Measurements from ENCODE around the gene ERG. TPM values are rescaled to one million over a fixed set of nuclear protein-coding genes. Genes with fewer than 3 reads are reported as not detected.

The ERG gene
- total and polyA plus RNA-seq, 2 donors (not counting 1 experiment from before 2014, with no cell fraction given): under 0.01 TPM; not detected in 1

DNA sequence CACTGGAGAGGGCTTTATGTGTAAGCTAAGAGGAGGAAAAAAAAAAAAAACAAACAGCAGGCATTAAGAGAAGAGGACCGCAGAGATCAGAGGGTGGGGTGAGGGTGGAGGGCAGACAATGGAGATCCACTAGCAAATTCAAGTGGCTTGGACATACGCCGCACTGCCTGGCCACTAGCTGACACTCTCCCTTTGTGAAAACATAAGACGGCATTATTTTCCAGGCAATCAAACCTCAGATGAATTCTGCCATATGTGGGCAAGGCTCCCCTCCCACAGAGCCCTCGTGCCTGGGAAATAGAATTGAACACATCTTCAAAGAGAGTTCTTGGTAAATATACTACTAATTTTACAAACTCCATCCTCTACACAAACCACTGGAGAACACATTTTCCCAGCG is 53.6 kb downstream of the ERG start:
- H3K79me2 ChIP-seq (ENCODE audit: control insufficient read depth, insufficient read depth, low read length): no peaks in the 10 kb centered on the region
- no peaks in the 10 kb centered on the region for H3K36me3 ChIP-seq (ENCODE audit: control insufficient read depth, insufficient read depth, low read length)
- H3K27me3 ChIP-seq (ENCODE audit: control insufficient read depth, insufficient read depth, low read length): no peaks in the 10 kb centered on the region
- no peak overlapping the region for H3K27ac ChIP-seq (ENCODE audit: insufficient read depth, low read length)
- DNase-seq (ENCODE audit: low read depth in 2 of 2): no peak
- H3K9me3 ChIP-seq (ENCODE audit: control insufficient read depth, insufficient read depth, low read depth, low read length): no peaks in the 10 kb centered on the region
- no peaks in the 10 kb centered on the region for H4K20me1 ChIP-seq (ENCODE audit: control insufficient read depth, extremely low read depth, insufficient read depth, low read length)
- H3K4me1 ChIP-seq (ENCODE audit: control insufficient read depth, extremely low read depth, insufficient read depth, low read length): no peaks in the 10 kb centered on the region
- no peak overlapping the region for H3K9ac ChIP-seq (ENCODE audit: insufficient read depth, low read length)
- no peak overlapping the region for H2AFZ ChIP-seq (ENCODE audit: low read length)
- TF ChIP-seq, protein P1, sequence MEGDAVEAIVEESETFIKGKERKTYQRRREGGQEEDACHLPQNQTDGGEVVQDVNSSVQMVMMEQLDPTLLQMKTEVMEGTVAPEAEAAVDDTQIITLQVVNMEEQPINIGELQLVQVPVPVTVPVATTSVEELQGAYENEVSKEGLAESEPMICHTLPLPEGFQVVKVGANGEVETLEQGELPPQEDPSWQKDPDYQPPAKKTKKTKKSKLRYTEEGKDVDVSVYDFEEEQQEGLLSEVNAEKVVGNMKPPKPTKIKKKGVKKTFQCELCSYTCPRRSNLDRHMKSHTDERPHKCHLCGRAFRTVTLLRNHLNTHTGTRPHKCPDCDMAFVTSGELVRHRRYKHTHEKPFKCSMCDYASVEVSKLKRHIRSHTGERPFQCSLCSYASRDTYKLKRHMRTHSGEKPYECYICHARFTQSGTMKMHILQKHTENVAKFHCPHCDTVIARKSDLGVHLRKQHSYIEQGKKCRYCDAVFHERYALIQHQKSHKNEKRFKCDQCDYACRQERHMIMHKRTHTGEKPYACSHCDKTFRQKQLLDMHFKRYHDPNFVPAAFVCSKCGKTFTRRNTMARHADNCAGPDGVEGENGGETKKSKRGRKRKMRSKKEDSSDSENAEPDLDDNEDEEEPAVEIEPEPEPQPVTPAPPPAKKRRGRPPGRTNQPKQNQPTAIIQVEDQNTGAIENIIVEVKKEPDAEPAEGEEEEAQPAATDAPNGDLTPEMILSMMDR (conservative IDR thresholded peaks at IDR 0.05 in 1 of 2, IDR thresholded peaks at IDR 0.05 in 1 of 2; ENCODE audit: low read depth in 1 of 2, low read length in 2 of 2): no peak
- TF ChIP-seq EZH2 (IDR thresholded peaks at IDR 0.05; ENCODE audit: low read length, missing control alignments): no peak
- H3K4me3 ChIP-seq (replicated peaks in 1 of 4; ENCODE audit: control extremely low read depth in 1 of 4, insufficient read depth in 1 of 4, low read depth in 3 of 4, low read length in 4 of 4): no peak overlapping the region
- H3K4me2 ChIP-seq (ENCODE audit: extremely low read depth, insufficient read depth, low read length): no peak overlapping the region

DNA sequence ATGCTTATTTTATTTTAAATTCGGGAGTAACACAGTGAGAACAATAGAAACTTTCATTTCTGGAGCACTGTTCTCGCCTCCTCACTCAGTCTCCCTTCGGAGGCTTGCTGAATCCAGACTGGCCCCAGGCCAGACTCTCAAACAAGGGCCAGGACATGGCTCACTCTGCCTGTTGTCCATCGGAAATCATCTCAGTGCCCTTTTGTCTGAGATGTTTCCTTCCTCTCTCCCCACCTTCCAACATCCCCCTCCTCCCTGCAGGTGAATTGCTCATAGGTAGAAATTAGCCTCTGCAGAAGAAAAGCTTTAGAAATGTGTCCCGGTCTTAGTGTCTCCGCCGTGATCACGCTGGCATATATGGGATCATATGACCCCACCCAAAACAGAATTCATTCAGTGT is 55.2 kb downstream of the ERG start:
- no peaks in the 10 kb centered on the region for H3K27me3 ChIP-seq (ENCODE audit: control insufficient read depth, insufficient read depth, low read length)
- no peak overlapping the region for H3K4me2 ChIP-seq (ENCODE audit: extremely low read depth, insufficient read depth, low read length)
- H3K4me1 ChIP-seq (ENCODE audit: control insufficient read depth, extremely low read depth, insufficient read depth, low read length): no peaks in the 10 kb centered on the region
- no peaks in the 10 kb centered on the region for H3K79me2 ChIP-seq (ENCODE audit: control insufficient read depth, insufficient read depth, low read length)
- H3K27ac ChIP-seq (ENCODE audit: insufficient read depth, low read length): no peak overlapping the region
- TF ChIP-seq, protein P1 (conservative IDR thresholded peaks at IDR 0.05 in 1 of 2, IDR thresholded peaks at IDR 0.05 in 1 of 2; ENCODE audit: low read depth in 1 of 2, low read length in 2 of 2): no peak
- no peak for TF ChIP-seq EZH2 (IDR thresholded peaks at IDR 0.05; ENCODE audit: low read length, missing control alignments)
- H3K9ac ChIP-seq (ENCODE audit: insufficient read depth, low read length): no peak overlapping the region
- H3K4me3 ChIP-seq (replicated peaks in 1 of 4; ENCODE audit: control extremely low read depth in 1 of 4, insufficient read depth in 1 of 4, low read depth in 3 of 4, low read length in 4 of 4): no peak overlapping the region
- H3K9me3 ChIP-seq (ENCODE audit: control insufficient read depth, insufficient read depth, low read depth, low read length): no peaks in the 10 kb centered on the region
- no peak overlapping the region for H2AFZ ChIP-seq (ENCODE audit: low read length)
- DNase-seq (ENCODE audit: low read depth in 2 of 2): no peak
- no peaks in the 10 kb centered on the region for H3K36me3 ChIP-seq (ENCODE audit: control insufficient read depth, insufficient read depth, low read length)
- no peaks in the 10 kb centered on the region for H4K20me1 ChIP-seq (ENCODE audit: control insufficient read depth, extremely low read depth, insufficient read depth, low read length)

GRCh38 chr21:38441153-38441552 is 57.1 kb downstream of the ERG start:
- Histone ChIP-seq H3K27ac (ENCODE audit: insufficient read depth, low read length) (no peak overlapping the region), H3K4me2 (ENCODE audit: extremely low read depth, insufficient read depth, low read length) (no peak overlapping the region), H2AFZ (ENCODE audit: low read length) (no peak overlapping the region)

More at GRCh38 chr21:38441153-38441552, 57.1 kb downstream of the ERG start:
- TF ChIP-seq, protein P1 (conservative IDR thresholded peaks at IDR 0.05 in 1 of 2, IDR thresholded peaks at IDR 0.05 in 1 of 2; ENCODE audit: low read depth in 1 of 2, low read length in 2 of 2): no peak
- no peak for TF ChIP-seq EZH2 (IDR thresholded peaks at IDR 0.05; ENCODE audit: low read length, missing control alignments)
- Histone ChIP-seq H3K4me1 (ENCODE audit: control insufficient read depth, extremely low read depth, insufficient read depth, low read length) (no peaks in the 10 kb centered on the region), H4K20me1 (ENCODE audit: control insufficient read depth, extremely low read depth, insufficient read depth, low read length) (no peaks in the 10 kb centered on the region), H3K79me2 (ENCODE audit: control insufficient read depth, insufficient read depth, low read length) (no peaks in the 10 kb centered on the region), H3K4me3 (replicated peaks in 1 of 4; ENCODE audit: control extremely low read depth in 1 of 4, insufficient read depth in 1 of 4, low read depth in 3 of 4, low read length in 4 of 4) (no peak overlapping the region), H3K36me3 (ENCODE audit: control insufficient read depth, insufficient read depth, low read length) (no peaks in the 10 kb centered on the region), H3K27me3 (ENCODE audit: control insufficient read depth, insufficient read depth, low read length) (no peaks in the 10 kb centered on the region), H3K9ac (ENCODE audit: insufficient read depth, low read length) (no peak overlapping the region), H3K9me3 (ENCODE audit: control insufficient read depth, insufficient read depth, low read depth, low read length) (no peaks in the 10 kb centered on the region)
- no peak for DNase-seq (ENCODE audit: low read depth in 2 of 2)

Measured in fibroblast of lung (primary cell).